Dendritic cell treated with granulocyte-macrophage colony-stimulating factor and Interleukin-4, amounts not matched to agents 40 ng/mL and 50 ng/mL, for 4 days (primary cell): ENCODE results near the gene DCUN1D3.
"Not testable (repeated sequence)": the region's sequence is repeated elsewhere in the genome, so short reads cannot be mapped to it uniquely, and the experiment has no call there.

ENCODE experiments used
- H3K27ac Mint-ChIP-seq: one replicate; pipeline ENCODE4 v1.8.0; 2022; ENCODE audit warnings: mild to moderate bottlenecking, mixed read lengths
- H3K27me3 Mint-ChIP-seq: one replicate; pipeline ENCODE4 v1.8.0; 2022; ENCODE audit warnings: mild to moderate bottlenecking, mixed read lengths
- H3K36me3 Mint-ChIP-seq: one replicate; pipeline ENCODE4 v1.8.0; 2022; ENCODE audit warnings: low read depth, mixed read lengths
- H3K4me1 Mint-ChIP-seq: one replicate; pipeline ENCODE4 v1.8.0; 2022; ENCODE audit warnings: low read depth, mixed read lengths
- H3K4me3 Mint-ChIP-seq: one replicate; pipeline ENCODE4 v1.8.0; 2022; ENCODE audit warnings: mild to moderate bottlenecking, moderate library complexity, mixed read lengths
- H3K9me3 Mint-ChIP-seq: one replicate; pipeline ENCODE4 v1.8.0; 2022; ENCODE audit warnings: mixed read lengths
- intact Hi-C: fragments of 100-400 bp; cut with micrococcal nuclease; formaldehyde crosslinking; loops from one replicate; pipeline ENCODE4 v1.15.0; 2022

Gene DCUN1D3, protein sequence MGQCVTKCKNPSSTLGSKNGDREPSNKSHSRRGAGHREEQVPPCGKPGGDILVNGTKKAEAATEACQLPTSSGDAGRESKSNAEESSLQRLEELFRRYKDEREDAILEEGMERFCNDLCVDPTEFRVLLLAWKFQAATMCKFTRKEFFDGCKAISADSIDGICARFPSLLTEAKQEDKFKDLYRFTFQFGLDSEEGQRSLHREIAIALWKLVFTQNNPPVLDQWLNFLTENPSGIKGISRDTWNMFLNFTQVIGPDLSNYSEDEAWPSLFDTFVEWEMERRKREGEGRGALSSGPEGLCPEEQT

DNA sequence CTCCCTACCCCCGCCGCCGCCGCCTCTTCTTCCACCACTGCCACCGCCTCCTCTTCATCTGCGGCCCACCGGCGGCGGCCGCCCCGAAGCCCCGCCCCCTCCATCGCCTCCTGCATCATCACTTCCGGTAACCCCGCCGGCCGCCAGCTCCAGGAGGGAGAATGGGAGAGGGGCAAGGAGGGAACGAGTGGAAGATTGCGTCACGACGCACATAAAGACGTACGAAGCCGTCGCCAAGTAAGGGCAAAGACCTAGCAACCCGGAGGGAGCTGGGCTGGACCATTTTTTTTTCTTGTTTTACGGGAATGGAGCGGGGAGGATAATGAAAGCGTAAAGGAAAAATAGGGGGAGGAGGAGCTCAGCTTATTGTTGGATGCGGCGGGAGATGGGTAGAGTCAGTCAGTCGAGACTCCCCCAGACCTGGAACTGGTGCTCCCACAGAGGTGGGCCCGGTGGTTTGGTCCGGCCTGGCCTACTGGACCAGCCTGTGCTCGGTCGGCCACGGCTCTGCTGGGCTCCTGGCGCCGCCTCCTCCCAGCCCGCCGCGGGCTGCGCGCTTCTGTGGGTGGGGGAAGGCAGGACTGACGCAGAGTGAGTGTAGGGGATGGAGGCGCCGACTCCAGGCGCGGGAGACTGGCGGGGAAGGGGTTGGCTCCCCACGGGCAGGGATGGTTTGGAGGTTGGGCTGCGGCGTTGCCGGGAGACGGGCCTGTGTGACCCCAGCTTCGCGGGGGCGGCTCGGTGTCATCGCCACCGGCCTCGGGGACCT is at the start of gene DCUN1D3, which contains the start of gene LYRM1:
TSS of gene DCUN1D3 (minus strand) at position 60 of the 769 bp plus-strand sequence. CDS start 37,820 bp downstream, outside the sequence.
TSS of gene LYRM1 (plus strand) at position 473 of the 769 bp plus-strand sequence. CDS start 14,785 bp downstream, outside the sequence.
- Mint-ChIP-seq H3K4me1 (peaks cover 76% of the 10 kb centered on the region), H3K4me3 (peak within 1 kb of the TSS; percentile 95), H3K27me3 (no peaks in the 10 kb centered on the region), H3K9me3 (no peaks in the 10 kb centered on the region), H3K27ac (peak within 1 kb of the TSS; percentile 99), H3K36me3 (peaks cover 81% of the 10 kb centered on the region)
- intact Hi-C loops = loop anchor here (1.0 to 5.0 kb wide), 3 partner anchors 11 to 42 kb away; no protein-coding TSS in a partner anchor

DNA sequence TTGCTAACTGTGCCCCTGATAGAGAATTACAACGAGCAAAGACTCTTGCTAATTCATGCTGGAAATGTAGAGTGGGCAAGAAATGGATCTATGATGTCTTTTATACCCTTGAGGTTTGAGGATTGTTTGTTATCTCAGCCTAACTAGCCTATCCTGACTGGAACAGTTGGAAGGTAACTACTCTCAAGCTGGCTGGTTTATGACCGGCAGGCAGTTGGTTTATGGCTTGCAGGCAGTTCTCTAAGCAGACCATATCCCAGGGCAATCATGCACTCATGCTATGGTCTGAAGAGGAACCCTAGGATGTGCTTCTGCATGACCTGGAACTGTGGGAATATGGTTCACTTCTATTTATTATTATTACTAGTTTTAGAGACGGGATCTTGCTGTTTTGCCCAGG is 49.5 kb upstream of the DCUN1D3 start:
- Mint-ChIP-seq H3K4me1 (peaks cover 5% of the 10 kb centered on the region), H3K4me3 (no peak overlapping the region), H3K36me3 (no peaks in the 10 kb centered on the region), H3K9me3 (no peaks in the 10 kb centered on the region), H3K27ac (no peak overlapping the region), H3K27me3 (peaks cover 2% of the 10 kb centered on the region)
- intact Hi-C loops = no loop called here

DNA sequence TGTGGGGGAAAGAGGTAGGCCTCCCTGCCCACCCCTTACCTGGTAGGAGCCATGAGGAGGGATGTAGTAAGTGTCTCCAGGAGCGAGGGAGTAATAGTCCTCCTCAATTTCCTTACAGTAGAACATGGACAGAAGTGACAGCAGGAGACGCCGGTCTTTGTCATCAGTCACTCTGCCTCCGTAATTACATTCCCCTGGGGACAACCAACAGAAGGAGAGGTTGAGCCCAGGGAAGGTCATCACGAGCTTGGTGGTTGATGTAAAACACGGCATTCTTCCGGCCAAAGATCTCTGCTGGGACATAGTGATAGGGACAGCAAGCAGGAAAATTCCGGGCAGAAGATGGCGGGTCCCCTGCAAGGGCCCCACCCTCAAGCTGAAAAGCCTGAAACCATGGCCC is 48.3 kb upstream of the DCUN1D3 start:
- Mint-ChIP-seq H3K36me3 (no peaks in the 10 kb centered on the region), H3K9me3 (no peaks in the 10 kb centered on the region), H3K4me3 (no peak overlapping the region), H3K27me3 (peaks cover 2% of the 10 kb centered on the region), H3K4me1 (peaks cover 14% of the 10 kb centered on the region), H3K27ac (no peak overlapping the region)
- intact Hi-C loops = no loop called here

DNA sequence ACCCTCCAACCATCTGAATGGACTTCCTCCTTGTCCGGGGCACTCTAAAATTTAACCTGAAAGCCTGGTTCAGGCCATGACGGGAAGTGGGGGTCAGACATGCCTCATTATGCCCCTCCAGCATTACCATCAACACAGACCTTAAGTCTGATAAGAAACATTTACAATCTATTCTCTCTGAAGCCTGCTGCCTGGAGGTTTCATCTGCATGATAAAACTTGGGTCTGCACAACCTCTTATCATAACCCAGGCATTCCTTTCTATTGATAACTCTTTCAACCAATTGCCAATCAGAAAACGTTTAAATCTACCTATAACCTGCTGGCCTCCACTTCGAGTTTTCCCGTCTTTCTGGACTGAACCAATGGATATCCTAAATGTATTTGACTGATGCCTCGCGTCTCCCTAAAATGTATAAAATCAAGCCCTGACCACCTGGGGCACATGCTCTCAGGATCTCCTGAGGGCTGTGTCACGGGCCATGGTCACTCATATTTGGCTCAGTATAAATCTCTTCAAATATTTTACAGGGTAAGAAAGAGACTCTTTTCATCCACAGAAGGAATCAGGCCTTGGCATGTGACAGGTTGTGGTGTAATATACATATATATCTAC is 46.0 kb upstream of the DCUN1D3 start:
- Mint-ChIP-seq H3K4me3 (no peak overlapping the region), H3K9me3 (no peaks in the 10 kb centered on the region), H3K4me1 (peaks cover 37% of the 10 kb centered on the region), H3K27me3 (peaks cover 2% of the 10 kb centered on the region), H3K36me3 (no peaks in the 10 kb centered on the region), H3K27ac (no peak overlapping the region)
- intact Hi-C loops = no loop called here

DNA sequence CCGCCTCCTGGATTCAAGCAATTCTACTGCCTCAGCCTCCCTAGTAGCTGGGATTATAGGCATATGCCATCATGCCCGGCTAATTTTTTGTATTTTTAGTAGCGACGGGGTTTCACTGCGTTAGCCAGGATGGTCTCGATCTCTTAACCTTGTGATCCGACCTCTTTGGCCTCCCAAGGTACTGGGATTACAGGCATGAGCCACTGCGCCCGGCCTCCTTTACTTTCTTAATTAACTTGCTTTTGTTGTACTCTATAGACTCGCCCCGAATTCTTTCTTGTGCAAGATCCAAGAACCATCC is 45.4 kb upstream of the DCUN1D3 start:
- peaks cover 43% of the 10 kb centered on the region for H3K4me1 Mint-ChIP-seq
- H3K36me3 Mint-ChIP-seq, H3K27ac Mint-ChIP-seq, H3K27me3 Mint-ChIP-seq, H3K9me3 Mint-ChIP-seq, intact Hi-C loops, H3K4me3 Mint-ChIP-seq: not testable (repeated sequence)

DNA sequence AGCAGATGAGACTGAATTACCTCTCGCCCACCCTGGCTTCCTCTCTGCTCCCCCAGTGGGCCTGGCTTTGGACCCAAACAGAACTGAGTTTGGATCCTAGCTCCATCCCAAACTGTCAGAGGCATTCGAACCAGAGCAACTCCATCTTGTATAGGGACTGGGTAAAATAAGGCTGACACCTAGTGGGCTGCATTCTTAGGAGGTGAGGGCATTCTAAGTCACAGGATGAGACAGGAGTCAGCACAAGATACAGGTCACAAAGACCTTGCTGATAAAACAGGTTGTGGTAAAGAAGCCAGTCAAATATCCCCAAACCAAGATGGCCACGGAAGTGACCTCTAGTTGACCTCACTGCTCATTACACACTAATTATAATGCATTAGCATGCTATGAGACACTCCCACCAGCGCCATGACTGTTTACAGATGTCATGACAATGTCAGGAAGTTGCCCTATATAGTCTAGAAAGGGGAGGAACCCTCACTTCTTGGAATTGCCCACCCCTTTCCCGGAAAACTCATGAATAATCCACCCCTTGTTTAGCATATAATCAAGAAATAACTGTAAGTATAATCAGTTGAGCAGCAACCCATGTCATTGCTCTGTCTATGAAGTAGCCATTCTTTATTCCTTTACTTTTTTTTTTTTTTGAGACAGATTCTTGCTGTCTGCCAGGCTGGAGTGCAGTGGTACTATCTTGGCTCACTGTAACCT is 44.9 kb upstream of the DCUN1D3 start:
- intact Hi-C loops = loop anchor here (5.0 kb wide), 1 partner anchor 43 kb away; the partner anchor contains the start of genes DCUN1D3 and LYRM1
- Mint-ChIP-seq H3K4me3 (no peak overlapping the region), H3K27ac (peak overlapping the region; percentile 52), H3K27me3 (peaks cover 2% of the 10 kb centered on the region), H3K36me3 (no peaks in the 10 kb centered on the region), H3K9me3 (no peaks in the 10 kb centered on the region), H3K4me1 (peaks cover 48% of the 10 kb centered on the region)

DNA sequence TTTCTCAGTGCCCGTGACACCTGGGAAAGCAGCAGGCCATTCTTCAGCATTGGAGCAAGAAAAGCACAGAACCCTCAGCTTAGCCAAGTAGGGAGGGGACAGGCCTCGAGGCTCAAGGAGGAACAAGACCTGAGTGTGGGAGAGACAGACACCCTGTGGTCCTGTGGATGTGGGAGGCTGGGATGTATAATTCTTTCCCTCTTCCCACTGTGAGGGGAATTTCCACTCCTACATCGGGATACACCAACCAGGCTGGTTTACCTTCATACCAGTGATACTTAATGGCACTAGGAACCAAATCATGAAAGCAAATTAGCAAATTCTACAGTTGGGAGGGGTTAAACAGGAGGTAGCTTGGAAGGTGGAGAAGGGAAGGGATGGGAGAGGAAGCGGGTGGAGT is 42.1 kb upstream of the DCUN1D3 start:
- Mint-ChIP-seq H3K9me3 (no peaks in the 10 kb centered on the region), H3K4me1 (peaks cover 72% of the 10 kb centered on the region), H3K4me3 (no peak overlapping the region), H3K27me3 (no peaks in the 10 kb centered on the region), H3K36me3 (no peaks in the 10 kb centered on the region), H3K27ac (peak overlapping the region; percentile 61)
- intact Hi-C loops = loop anchor here (5.0 kb wide), 1 partner anchor 40 kb away; the partner anchor contains the start of genes DCUN1D3 and LYRM1

DNA sequence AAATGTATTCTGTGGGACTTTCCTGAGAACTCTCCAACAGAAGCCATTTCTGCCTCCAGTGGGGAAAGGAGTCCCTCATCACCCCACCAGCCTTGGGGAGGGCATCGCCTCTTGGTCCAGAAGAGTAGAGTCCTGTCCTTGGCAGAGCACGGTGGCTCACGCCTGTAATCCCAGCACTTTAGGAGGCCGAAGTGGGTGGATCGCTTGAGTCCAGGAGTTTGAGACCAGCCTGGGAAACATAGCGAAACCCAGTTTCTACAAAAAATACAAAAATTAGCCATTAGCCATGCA is 41.4 kb upstream of the DCUN1D3 start:
- Mint-ChIP-seq H3K4me1 (peaks cover 78% of the 10 kb centered on the region), H3K27me3 (no peaks in the 10 kb centered on the region), H3K9me3 (no peaks in the 10 kb centered on the region), H3K4me3 (no peak overlapping the region), H3K36me3 (no peaks in the 10 kb centered on the region), H3K27ac (peak overlapping the region; percentile 61)
- intact Hi-C loops = loop anchor here (5.0 kb wide), 1 partner anchor 39 kb away; the partner anchor contains the start of genes DCUN1D3 and LYRM1

DNA sequence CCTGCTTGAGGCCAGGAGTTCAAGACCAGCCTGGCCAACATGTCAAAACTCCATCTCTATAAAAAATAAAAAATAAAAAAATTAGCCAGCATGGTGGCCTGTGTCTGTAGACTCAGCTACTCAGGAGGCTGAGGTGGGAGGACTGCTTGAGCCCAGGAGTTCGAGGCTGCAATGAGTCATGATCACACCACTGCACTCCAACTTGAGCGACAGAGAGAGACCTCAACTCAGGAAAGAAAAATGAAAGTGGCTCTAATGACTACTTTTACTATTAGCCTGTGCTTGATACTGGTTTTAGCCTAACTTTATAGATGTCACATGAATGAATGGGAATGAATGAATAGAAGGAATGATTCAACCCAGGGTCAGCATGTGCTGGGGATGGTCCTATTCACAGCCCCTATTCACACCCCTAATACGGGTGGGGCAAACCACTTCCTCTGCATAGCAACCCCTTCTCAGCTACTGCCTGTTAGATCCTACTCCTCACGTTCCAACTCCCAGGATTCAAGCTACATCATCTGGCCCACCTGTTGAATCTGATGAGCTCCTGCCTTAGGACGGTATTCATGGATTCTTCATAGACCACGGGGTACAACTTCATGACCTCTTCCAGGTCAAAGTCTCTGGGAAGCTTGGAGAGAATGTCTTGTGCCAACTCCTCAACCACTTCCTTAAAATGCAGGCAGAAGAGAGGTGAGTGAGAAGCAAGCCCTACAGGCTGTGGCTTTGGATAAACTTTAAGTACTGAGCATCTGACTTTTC is 40.9 kb upstream of the DCUN1D3 start:
- Mint-ChIP-seq H3K27ac (peak overlapping the region; percentile 61), H3K27me3 (no peaks in the 10 kb centered on the region), H3K4me3 (no peak overlapping the region), H3K36me3 (no peaks in the 10 kb centered on the region), H3K9me3 (no peaks in the 10 kb centered on the region), H3K4me1 (peaks cover 81% of the 10 kb centered on the region)
- intact Hi-C loops = loop anchor here (5.0 kb wide), 1 partner anchor 39 kb away; the partner anchor contains the start of genes DCUN1D3 and LYRM1

DNA sequence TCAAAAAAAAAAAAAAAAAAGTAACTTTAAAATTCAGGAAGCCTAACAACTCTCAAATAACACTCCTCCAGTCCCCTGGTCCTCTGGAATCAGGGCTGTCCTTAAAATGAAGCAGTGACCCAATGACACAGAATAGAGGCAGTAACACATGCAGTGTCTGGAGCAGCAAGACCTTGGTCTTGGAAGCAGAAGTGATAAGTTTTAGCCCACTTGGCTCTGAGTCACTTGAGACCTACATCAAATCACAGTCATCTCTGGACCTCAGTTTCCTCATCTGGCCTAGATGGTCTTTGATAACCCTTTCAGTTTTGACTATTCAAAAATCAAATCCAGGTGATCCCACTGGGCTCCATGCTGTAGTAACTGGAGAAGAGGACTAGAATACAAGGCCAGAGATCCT is 39.5 kb upstream of the DCUN1D3 start:
- no peak overlapping the region for H3K4me3 Mint-ChIP-seq
- H3K27me3 Mint-ChIP-seq = no peaks in the 10 kb centered on the region
- no peaks in the 10 kb centered on the region for H3K36me3 Mint-ChIP-seq
- H3K27ac Mint-ChIP-seq = peak overlapping the region; percentile 45
- intact Hi-C loops = loop anchor here (5.0 kb wide), 1 partner anchor 37 kb away; the partner anchor contains the start of genes DCUN1D3 and LYRM1
- H3K4me1 Mint-ChIP-seq = peaks cover 76% of the 10 kb centered on the region
- H3K9me3 Mint-ChIP-seq = no peaks in the 10 kb centered on the region

DNA sequence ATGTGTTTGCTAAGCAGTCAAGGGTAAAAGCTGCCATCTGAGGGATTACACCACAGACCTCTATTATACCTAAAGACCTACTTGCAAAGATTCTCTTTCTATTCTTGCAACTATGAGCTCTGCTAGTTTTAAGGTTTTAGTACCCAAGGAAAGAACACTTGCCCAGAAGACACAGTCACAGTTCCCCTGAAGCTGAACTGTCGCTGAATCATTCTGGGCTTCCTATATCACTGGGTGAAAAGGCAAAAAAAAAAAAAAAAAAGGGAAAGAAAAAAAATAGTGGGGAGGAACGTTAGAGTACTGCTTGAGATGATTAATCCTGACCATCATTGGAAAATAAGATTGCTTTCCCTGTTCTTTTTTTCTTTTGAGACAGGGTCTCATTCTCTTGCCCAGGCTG is 38.3 kb upstream of the DCUN1D3 start:
- Mint-ChIP-seq H3K27ac (peak overlapping the region; percentile 82), H3K4me3 (peak overlapping the region; percentile 6), H3K4me1 (peaks cover 67% of the 10 kb centered on the region), H3K27me3 (no peaks in the 10 kb centered on the region), H3K9me3 (no peaks in the 10 kb centered on the region), H3K36me3 (no peaks in the 10 kb centered on the region)
- intact Hi-C loops = no loop called here

DNA sequence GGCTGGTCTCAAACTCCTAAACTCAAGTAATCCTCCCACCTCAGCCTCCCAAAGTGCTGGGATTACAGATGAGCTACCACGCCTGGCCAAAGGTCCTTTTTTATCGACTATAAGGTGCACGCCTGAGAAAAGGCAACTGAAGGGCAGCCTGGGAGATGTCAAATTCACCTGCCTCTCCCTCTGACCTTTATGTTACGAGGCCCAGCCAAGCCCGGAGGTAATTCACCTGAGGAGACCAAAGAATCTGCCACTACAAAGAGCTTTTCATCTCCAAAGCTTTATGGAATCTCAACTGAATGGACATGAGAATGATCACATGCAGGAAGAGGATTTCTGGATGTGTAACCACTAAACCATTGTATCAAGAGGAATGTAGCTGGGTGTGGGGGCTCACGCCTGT is 37.6 kb upstream of the DCUN1D3 start:
- H3K36me3 Mint-ChIP-seq = no peaks in the 10 kb centered on the region

DNA sequence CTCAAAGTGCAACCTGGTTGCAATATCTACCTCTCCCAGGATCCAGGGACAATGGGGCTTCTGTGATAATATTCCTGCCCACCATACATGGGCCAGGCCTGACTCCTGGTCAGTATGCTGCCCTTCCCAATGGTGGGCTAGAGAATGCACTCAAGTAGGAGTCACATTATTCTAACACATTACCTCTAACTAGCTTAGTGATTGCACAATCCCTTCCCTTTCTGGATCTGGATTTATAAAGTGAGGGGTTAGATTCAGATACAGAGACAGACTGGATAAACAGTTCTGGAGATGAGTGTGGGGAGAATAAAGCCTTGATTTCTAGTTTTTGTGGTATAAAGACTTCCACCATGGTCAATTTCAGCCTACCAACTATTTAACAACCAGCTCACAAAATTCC is 33.4 kb upstream of the DCUN1D3 start:
- intact Hi-C loops = no loop called here
- H3K27ac Mint-ChIP-seq = no peak overlapping the region
- H3K4me3 Mint-ChIP-seq = no peak overlapping the region
- no peaks in the 10 kb centered on the region for H3K9me3 Mint-ChIP-seq
- H3K4me1 Mint-ChIP-seq = peaks cover 35% of the 10 kb centered on the region
- no peaks in the 10 kb centered on the region for H3K36me3 Mint-ChIP-seq
- no peaks in the 10 kb centered on the region for H3K27me3 Mint-ChIP-seq

More for the DNA sequence above, 37.6 kb upstream of the DCUN1D3 start:
- intact Hi-C loops = no loop called here
- Mint-ChIP-seq H3K4me1 (peaks cover 60% of the 10 kb centered on the region), H3K27ac (peak overlapping the region; percentile 82), H3K9me3 (no peaks in the 10 kb centered on the region), H3K27me3 (no peaks in the 10 kb centered on the region), H3K4me3 (no peak overlapping the region)
